Right lobe of liver (tissue), 6 donors: Measurements from ENCODE around the gene RASSF4. TPM values are rescaled to one million over a fixed set of nuclear protein-coding genes. Genes with fewer than 3 reads are reported as not detected.

Source experiments
- ATAC-seq, 4 donors: fragments of 200-7000 bp; cut with Tn5 transposase; one replicate each; pipeline ENCODE4 v1.9.1; 2020; ENCODE audit warnings: mild to moderate bottlenecking in 4 of 4, moderate library complexity in 4 of 4
- DNase-seq, 3 donors: peaks; one replicate each; pipeline ENCODE4 v3.0.0-alpha.2; 2020
- H3K27ac ChIP-seq, 3 donors: fragments of 200-600 bp; one replicate each; pipeline ENCODE4 v1.8.0; 2022
- H3K27me3 ChIP-seq, 2 donors: fragments of 200-600 bp; one replicate each; pipeline ENCODE4 v1.8.0; 2022
- H3K36me3 ChIP-seq, 4 donors: fragments of 200-600 bp; sonication (generic) in 1 of 4; one replicate each; pipeline versions ENCODE4 v1.5.1 to v1.8.0; 2017 to 2022; ENCODE audit warnings: control low read depth in 1 of 4
- H3K4me1 ChIP-seq, 4 donors: fragments of 200-600 bp; sonication (generic) in 1 of 4; one replicate each; pipeline versions ENCODE4 v1.5.1 to v1.8.0; 2017 to 2022; ENCODE audit warnings: control low read depth in 1 of 4
- H3K4me3 ChIP-seq, 3 donors: fragments of 200-600 bp; one replicate each; pipeline ENCODE4 v1.8.0; 2022
- H3K9me3 ChIP-seq, 4 donors: fragments of 200-600 bp; sonication (generic) in 1 of 4; one replicate each; pipeline versions ENCODE4 v1.5.1 to v1.8.0; 2017 to 2022; ENCODE audit warnings: control low read depth in 1 of 4
- POLR2A ChIP-seq: fragments of 450-650 bp; IDR thresholded peaks from one replicate; pipeline ENCODE4 v1.6.1; 2017; ENCODE audit warnings: antibody characterized with exemption, mild to moderate bottlenecking
- WGBS: methylation state at CpG from one replicate; pipeline ENCODE4 v1.1.6; 2018; ENCODE audit warnings: low coverage, low lambda C conversion rate; ENCODE audit not compliant: insufficient coverage; ENCODE audit errors: missing lambda C conversion rate; 5-methylcytosine and 5-hydroxymethylcytosine counted together
- intact Hi-C, 2 donors: fragments of 100-400 bp; cut with DNase I; formaldehyde crosslinking; loops; one replicate each; pipeline versions ENCODE4 v1.11.2 to v1.14.1; 2022
- total RNA-seq, 6 experiments: library from RNA; depleted of rRNA in 2 of 6; stranded (reverse); fragments of >200 nt in 2 of 6; fragmentation: NEBNext Ultra II Directional in 3 of 6; extraction: Animal tissue kit (Norgen Biotek cat#: 25700) in 3 of 6; gene quantifications; one replicate each; pipeline versions ENCODE4 v1.1.0 to v1.2.4, GENCODE V29; 2016 to 2023
- TF ChIP-seq, protein P1 (sequence below), 4 donors: fragments of 200-600 bp in 3 of 4; fragments of 450-650 bp in 1 of 4; IDR thresholded peaks; one replicate each; pipeline versions ENCODE4 v1.5.1 to v1.8.0; 2016 to 2022; ENCODE audit warnings: antibody characterized with exemption in 4 of 4, mild to moderate bottlenecking in 2 of 4
- donor health status: DM: no; HTN: yes; CAD: no.
- donor health status: DM: no; HTN: no; CAD: no.
- donor health status: DM: no; HTN: no; CAD: no.
- donor health status: DM: no; HTN: yes; CAD: no.
- donor health status: DM: no; HTN: yes; CAD: no.

RASSF4 gene
- total RNA-seq, 6 experiments from 2014 or later = 13.6 to 28.5 (median 19.6) TPM

DNA sequence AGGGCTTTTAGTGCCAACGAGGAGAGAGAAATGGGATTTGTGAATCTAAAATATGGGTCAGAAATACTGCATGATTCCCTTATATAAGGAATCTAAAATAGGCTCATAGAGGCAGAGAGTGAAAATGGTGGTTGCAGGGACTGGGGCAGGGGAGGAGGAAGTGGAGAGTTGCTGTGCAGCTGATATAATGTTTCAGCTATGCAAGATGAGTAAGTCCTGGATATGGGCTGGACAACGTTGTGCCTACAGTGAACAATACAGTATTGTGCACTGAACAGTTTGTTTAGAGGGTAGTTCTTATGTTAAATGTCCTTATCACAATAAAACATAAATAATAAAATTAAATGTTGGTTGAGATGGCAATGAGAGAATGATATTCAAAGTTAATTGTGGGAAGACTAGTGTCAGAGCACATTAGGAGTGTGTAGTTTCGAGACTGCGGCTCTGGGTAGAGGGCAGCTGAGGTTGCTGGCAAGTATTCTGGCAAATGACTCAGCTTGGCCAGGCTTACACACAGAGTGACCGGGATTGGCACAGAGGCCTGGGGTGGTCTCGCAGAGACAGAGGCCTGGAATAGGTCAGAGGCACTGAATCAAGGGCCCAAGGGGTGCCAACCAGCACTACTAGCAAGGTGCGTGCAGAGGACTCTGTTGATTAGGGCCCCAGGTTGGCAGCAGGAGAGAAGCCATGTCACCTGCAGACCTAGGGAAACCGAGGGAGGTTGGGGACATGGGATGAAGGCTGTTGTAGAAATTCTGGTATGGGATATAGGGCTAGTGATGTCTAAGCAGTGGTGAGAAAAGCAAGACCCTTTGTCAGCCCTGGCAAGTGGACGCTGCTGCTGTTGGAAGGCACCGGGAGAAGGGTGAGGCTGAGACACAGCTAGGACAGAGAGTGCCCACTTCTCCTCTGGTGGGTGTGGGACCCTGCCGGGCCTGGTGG is 21.8 kb downstream of the RASSF4 start:
- Histone ChIP-seq H3K36me3 (peaks cover 0 to 6% (median 2%) of the 10 kb centered on the region in 4 donors), H3K27me3 (no peaks in the 10 kb centered on the region), H3K9me3 (no peaks in the 10 kb centered on the region), H3K4me1 (peaks cover 0 to 60% (median 24%) of the 10 kb centered on the region in 4 donors), H3K27ac (peak overlapping the region; percentile 90 to 96 (median 93)), H3K4me3 (no peak overlapping the region)
- ATAC-seq = peak; percentile 29 to 55 (median 34)
- TF ChIP-seq POLR2A = peak; percentile 13
- TF ChIP-seq, protein P1, sequence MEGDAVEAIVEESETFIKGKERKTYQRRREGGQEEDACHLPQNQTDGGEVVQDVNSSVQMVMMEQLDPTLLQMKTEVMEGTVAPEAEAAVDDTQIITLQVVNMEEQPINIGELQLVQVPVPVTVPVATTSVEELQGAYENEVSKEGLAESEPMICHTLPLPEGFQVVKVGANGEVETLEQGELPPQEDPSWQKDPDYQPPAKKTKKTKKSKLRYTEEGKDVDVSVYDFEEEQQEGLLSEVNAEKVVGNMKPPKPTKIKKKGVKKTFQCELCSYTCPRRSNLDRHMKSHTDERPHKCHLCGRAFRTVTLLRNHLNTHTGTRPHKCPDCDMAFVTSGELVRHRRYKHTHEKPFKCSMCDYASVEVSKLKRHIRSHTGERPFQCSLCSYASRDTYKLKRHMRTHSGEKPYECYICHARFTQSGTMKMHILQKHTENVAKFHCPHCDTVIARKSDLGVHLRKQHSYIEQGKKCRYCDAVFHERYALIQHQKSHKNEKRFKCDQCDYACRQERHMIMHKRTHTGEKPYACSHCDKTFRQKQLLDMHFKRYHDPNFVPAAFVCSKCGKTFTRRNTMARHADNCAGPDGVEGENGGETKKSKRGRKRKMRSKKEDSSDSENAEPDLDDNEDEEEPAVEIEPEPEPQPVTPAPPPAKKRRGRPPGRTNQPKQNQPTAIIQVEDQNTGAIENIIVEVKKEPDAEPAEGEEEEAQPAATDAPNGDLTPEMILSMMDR (IDR thresholded peaks at IDR 0.05) = no peak
- DNase-seq = peak in 2 of 3 donors; percentile 14 to 62
- 36% methylated on average over 10 of the region's 11 CpGs for WGBS
- intact Hi-C loops = no loop called here

DNA sequence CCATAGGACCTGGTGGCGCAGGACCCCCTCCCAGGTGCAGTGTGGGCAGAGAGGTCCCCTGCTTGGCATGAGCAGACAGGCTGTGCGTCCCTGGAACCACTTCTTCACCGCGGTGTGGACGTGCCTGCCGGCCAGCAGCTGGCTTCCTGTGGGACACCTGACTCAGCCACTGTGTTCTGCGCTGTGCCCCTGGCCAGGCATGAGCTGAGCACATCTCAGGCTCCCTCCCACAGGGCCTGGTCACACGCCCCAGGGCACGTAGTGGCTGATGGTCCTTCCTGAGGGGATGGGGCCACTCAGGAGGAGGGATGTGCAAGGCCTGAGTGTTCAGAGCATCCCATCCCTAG is 22.5 kb downstream of the RASSF4 start:
- Histone ChIP-seq H3K36me3 (peaks cover 0 to 6% (median 0%) of the 10 kb centered on the region in 4 donors), H3K27ac (peak overlapping the region; percentile 90 to 96 (median 93)), H3K27me3 (no peaks in the 10 kb centered on the region), H3K4me1 (peaks cover 0 to 54% (median 22%) of the 10 kb centered on the region in 4 donors), H3K9me3 (no peaks in the 10 kb centered on the region), H3K4me3 (no peak overlapping the region)
- intact Hi-C loops = no loop called here
- WGBS = no CpG with 5 or more reads among the region's 9 CpGs
- ATAC-seq = peak in 2 of 4 donors; percentile 1 to 4
- TF ChIP-seq POLR2A = no peak
- TF ChIP-seq, protein P1 (IDR thresholded peaks at IDR 0.05) = no peak
- peak in 2 of 3 donors; percentile 52 to 74 for DNase-seq

DNA sequence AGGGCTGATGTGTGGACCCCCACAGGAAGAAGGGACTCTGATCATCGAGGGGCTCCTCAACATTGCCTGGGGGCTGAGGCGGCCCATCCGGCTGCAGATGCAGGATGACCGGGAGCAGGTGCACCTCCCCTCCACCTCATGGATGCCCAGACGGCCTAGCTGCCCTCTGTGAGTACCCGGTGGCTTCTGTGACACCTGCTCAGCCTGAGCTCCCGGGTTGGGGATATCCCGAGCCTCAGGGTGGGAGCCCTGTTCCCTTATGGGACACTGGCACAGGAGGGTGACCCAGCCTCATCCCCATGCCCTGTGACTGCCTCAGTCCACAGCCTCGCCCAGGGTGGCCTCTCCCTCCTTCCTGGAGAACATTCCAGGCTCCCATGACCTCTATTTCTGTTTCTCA is 22.9 kb downstream of the RASSF4 start:
- TF ChIP-seq, protein P1 (IDR thresholded peaks at IDR 0.05) = no peak
- no peak for TF ChIP-seq POLR2A
- H3K27ac ChIP-seq = peak overlapping the region; percentile 90 to 96 (median 93)
- peaks cover 0 to 6% (median 0%) of the 10 kb centered on the region in 4 donors for H3K36me3 ChIP-seq
- H3K9me3 ChIP-seq = no peaks in the 10 kb centered on the region
- ATAC-seq (no peak), DNase-seq (no peak)
- no peak overlapping the region for H3K4me3 ChIP-seq
- WGBS = no CpG with 5 or more reads among the region's 9 CpGs
- H3K4me1 ChIP-seq = peaks cover 0 to 54% (median 22%) of the 10 kb centered on the region in 4 donors
- intact Hi-C loops = no loop called here
- H3K27me3 ChIP-seq = no peaks in the 10 kb centered on the region

DNA sequence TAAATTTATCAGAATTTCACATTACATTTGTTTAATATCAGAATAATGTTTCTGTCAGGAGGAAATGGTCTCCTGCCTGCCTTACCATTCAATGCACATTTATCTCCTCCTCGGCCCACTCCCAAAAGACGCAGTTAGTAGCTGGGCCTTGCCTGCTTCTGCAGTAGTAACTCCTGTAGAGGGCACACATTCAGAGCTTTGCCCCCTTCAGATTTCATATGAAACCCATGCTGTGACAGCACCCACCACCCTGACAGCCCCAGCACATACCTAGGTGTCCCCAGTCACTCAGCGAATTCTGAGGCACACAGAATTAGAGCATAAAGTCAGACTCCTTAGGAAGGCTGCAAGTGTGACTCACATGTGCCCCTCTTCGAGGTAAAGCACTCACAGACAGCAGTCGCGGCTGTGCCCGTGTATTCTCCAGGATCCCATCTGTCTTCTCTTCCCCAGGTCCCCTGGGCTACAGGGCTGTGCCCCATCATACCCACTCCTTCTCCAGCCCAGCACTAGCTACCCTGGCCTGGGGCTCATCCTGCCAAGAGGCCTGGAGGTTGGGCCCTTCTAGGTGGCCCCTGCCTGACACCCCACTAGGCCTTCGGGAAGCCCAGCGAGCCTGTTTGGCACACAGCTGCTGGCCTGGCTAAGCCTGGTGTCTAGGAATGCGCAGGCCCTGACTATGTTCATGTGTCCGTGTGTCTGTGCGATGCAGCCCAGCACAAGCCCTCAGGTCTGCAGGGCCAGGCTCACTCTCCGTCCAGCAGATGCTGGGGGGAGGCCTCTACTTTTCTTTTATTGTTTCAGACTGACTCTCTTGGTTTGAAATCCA is 23.7 kb downstream of the RASSF4 start:
- peak in 1 of 3 donors; percentile 30 for DNase-seq
- no peaks in the 10 kb centered on the region for H3K9me3 ChIP-seq
- TF ChIP-seq, protein P1 (IDR thresholded peaks at IDR 0.05) = no peak
- TF ChIP-seq POLR2A = no peak
- peaks cover 0 to 6% (median 0%) of the 10 kb centered on the region in 4 donors for H3K36me3 ChIP-seq
- no peak overlapping the region for H3K4me3 ChIP-seq
- H3K27me3 ChIP-seq = no peaks in the 10 kb centered on the region
- peak overlapping the region in 1 of 3 donors; percentile 90 for H3K27ac ChIP-seq
- ATAC-seq = no peak
- intact Hi-C loops = no loop called here
- 96% methylated on average over 7 of the region's 13 CpGs for WGBS
- peaks cover 0 to 54% (median 22%) of the 10 kb centered on the region in 4 donors for H3K4me1 ChIP-seq
